H1 (cell line): ENCODE results near the gene COL19A1. TPM values are rescaled to one million over a fixed set of nuclear protein-coding genes. Genes with fewer than 3 reads are reported as not detected.

Experiments used
- CTCF ChIA-PET: fragments of 300-600 bp; sonication (Branson Sonifier 250); formaldehyde crosslinking; loops from one replicate; lab custom pipeline; 2021; ENCODE audit not compliant: partially characterized antibody; lab: Charles Lee
- POLR2A ChIA-PET: fragments of 300-600 bp; sonication (Branson Sonifier 250); formaldehyde crosslinking; loops from one replicate; lab custom pipeline; 2021; ENCODE audit warnings: inconsistent platforms; ENCODE audit not compliant: partially characterized antibody; lab: Charles Lee
- DNase-seq, 2 experiments: peaks; one replicate each; pipeline versions ENCODE4 v3.0.0 to v3.0.0-alpha.2; 2010 to 2022; ENCODE audit warnings: low spot score in 2 of 2, low read depth in 1 of 2, mixed read lengths in 1 of 2
- FAIRE-seq: peaks from 2 replicates; lab custom pipeline; 2011; peaks lifted over from hg19 to GRCh38; lab: Jason Lieb, UNC
- H2AFZ ChIP-seq: 2 replicates; pipeline ENCODE4 v1.8.1; 2012; ENCODE audit warnings: low read length, inconsistent platforms
- H2AK5ac ChIP-seq: 2 replicates; pipeline ENCODE4 v1.6.1; 2013; ENCODE audit warnings: low read depth, low read length
- H2BK120ac ChIP-seq: replicated peaks from 2 replicates; pipeline ENCODE3; 2013; ENCODE audit warnings: low read depth, low read length, inconsistent platforms
- H2BK12ac ChIP-seq: 2 replicates; pipeline ENCODE4 v1.6.1; 2013; ENCODE audit warnings: low read depth, low read length
- H2BK15ac ChIP-seq: 2 replicates; pipeline ENCODE4 v1.6.1; 2013; ENCODE audit warnings: low read length
- H2BK20ac ChIP-seq: 2 replicates; pipeline ENCODE4 v1.6.1; 2013; ENCODE audit warnings: low read length
- H2BK5ac ChIP-seq: 2 replicates; pipeline ENCODE4 v1.6.1; 2013; ENCODE audit warnings: low read depth, low read length
- H3K14ac ChIP-seq: 2 replicates; pipeline ENCODE4 v1.6.1; 2013; ENCODE audit warnings: inconsistent platforms; ENCODE audit not compliant: insufficient read length
- H3K18ac ChIP-seq: 2 replicates; pipeline ENCODE4 v1.6.1; 2013; ENCODE audit warnings: low read length; ENCODE audit errors: extremely low read depth
- H3K23ac ChIP-seq: 2 replicates; pipeline ENCODE4 v1.6.1; 2013; ENCODE audit warnings: inconsistent platforms; ENCODE audit not compliant: insufficient read length
- H3K23me2 ChIP-seq: 2 replicates; pipeline ENCODE4 v1.6.1; 2013; ENCODE audit warnings: low read depth, low read length
- H3K27ac ChIP-seq: 2 replicates; pipeline ENCODE4 v1.6.1; 2011; ENCODE audit warnings: low read depth, low read length, inconsistent platforms
- H3K27me3 ChIP-seq, 4 experiments: replicated peaks in 1 of 4; 1 replicate in 1 of 4; 2 replicates in 3 of 4; pipeline versions ENCODE4 v1.6.1 to v1.8.1; 2011 to 2013; ENCODE audit warnings: low read length in 3 of 4, mild to moderate bottlenecking in 3 of 4, inconsistent platforms in 2 of 4, mixed read lengths in 2 of 4, moderate library complexity in 1 of 4; ENCODE audit not compliant: control insufficient read depth in 3 of 4, insufficient read depth in 3 of 4; ENCODE audit errors: extremely low read depth in 1 of 4
- H3K36me3 ChIP-seq, 4 experiments: 2 replicates each; pipeline versions ENCODE4 v1.6.1 to v1.8.1; 2011 to 2013; ENCODE audit warnings: mild to moderate bottlenecking in 4 of 4, low read length in 3 of 4, moderate library complexity in 2 of 4, control low read depth in 1 of 4, inconsistent platforms in 1 of 4; ENCODE audit not compliant: insufficient read depth in 4 of 4, control insufficient read depth in 2 of 4
- H3K4ac ChIP-seq: replicated peaks from 2 replicates; pipeline ENCODE3; 2013; ENCODE audit warnings: low read length, low read depth, mixed read lengths, inconsistent platforms; ENCODE audit not compliant: insufficient read length
- H3K4me1 ChIP-seq, 4 experiments: replicated peaks in 1 of 4; 1 replicate in 1 of 4; 2 replicates in 3 of 4; pipeline versions ENCODE4 v1.6.1 to v1.8.1; 2011 to 2013; ENCODE audit warnings: low read length in 3 of 4, inconsistent platforms in 2 of 4, mixed read lengths in 1 of 4; ENCODE audit not compliant: insufficient read depth in 4 of 4, control insufficient read depth in 3 of 4
- H3K4me2 ChIP-seq, 2 experiments: 2 replicates each; pipeline versions ENCODE4 v1.6.1 to v1.8.1; 2011 to 2013; ENCODE audit warnings: low read depth in 2 of 2, low read length in 2 of 2, control low read depth in 1 of 2, inconsistent platforms in 1 of 2, mild to moderate bottlenecking in 1 of 2; ENCODE audit not compliant: insufficient read depth in 1 of 2
- H3K4me3 ChIP-seq, 4 experiments: fragments of 200-600, 300-600 bp in 1 of 4; sonication (generic), shearing (Covaris generic), sonication (Bioruptor Twin) in 1 of 4; 2 replicates each; pipeline versions ENCODE4 v1.5.1 to v1.8.1; 2011 to 2016; ENCODE audit warnings: low read length in 4 of 4, low read depth in 3 of 4, control low read depth in 2 of 4, inconsistent platforms in 2 of 4, mild to moderate bottlenecking in 2 of 4, mixed read lengths in 1 of 4, moderate library complexity in 1 of 4; ENCODE audit not compliant: insufficient read depth in 2 of 4; ENCODE audit errors: extremely low read depth in 1 of 4
- H3K56ac ChIP-seq: replicated peaks from 2 replicates; pipeline ENCODE3; 2013; ENCODE audit warnings: low read depth, mild to moderate bottlenecking, mixed read lengths, low read length, inconsistent platforms; ENCODE audit not compliant: insufficient read length
- H3K79me1 ChIP-seq: 2 replicates; pipeline ENCODE4 v1.6.1; 2013; ENCODE audit warnings: low read depth, low read length, control low read depth
- H3K79me2 ChIP-seq, 2 experiments: 2 replicates each; pipeline versions ENCODE4 v1.6.1 to v1.8.1; 2012 to 2013; ENCODE audit warnings: low read length in 2 of 2, mild to moderate bottlenecking in 2 of 2, inconsistent platforms in 1 of 2; ENCODE audit not compliant: insufficient read depth in 2 of 2, control insufficient read depth in 1 of 2
- H3K9ac ChIP-seq, 4 experiments: replicated peaks in 1 of 4; 1 replicate in 1 of 4; 2 replicates in 3 of 4; pipeline versions ENCODE4 v1.6.1 to v1.8.1; 2011 to 2013; ENCODE audit warnings: low read depth in 3 of 4, low read length in 3 of 4, control low read depth in 2 of 4, mild to moderate bottlenecking in 2 of 4, moderate library complexity in 2 of 4, inconsistent platforms in 1 of 4; ENCODE audit errors: extremely low read depth in 1 of 4
- H3K9me3 ChIP-seq, 2 experiments: 2 replicates each; pipeline versions ENCODE4 v1.6.1 to v1.8.1; 2012 to 2013; ENCODE audit warnings: mild to moderate bottlenecking in 2 of 2, moderate library complexity in 2 of 2, control low read depth in 1 of 2, inconsistent platforms in 1 of 2, low read depth in 1 of 2, low read length in 1 of 2, mixed read lengths in 1 of 2; ENCODE audit not compliant: insufficient read depth in 2 of 2
- H4K20me1 ChIP-seq, 2 experiments: replicated peaks in 1 of 2; 2 replicates each; pipeline versions ENCODE3 to v1.8.1; 2011 to 2013; ENCODE audit warnings: inconsistent platforms in 2 of 2, low read length in 2 of 2, mild to moderate bottlenecking in 1 of 2; ENCODE audit not compliant: insufficient read depth in 2 of 2, control insufficient read depth in 1 of 2
- H4K5ac ChIP-seq: 2 replicates; pipeline ENCODE4 v1.6.1; 2013; ENCODE audit warnings: low read length, low read depth, mixed read lengths, inconsistent platforms; ENCODE audit not compliant: insufficient read length
- H4K8ac ChIP-seq: 2 replicates; pipeline ENCODE4 v1.8.0; 2013; ENCODE audit warnings: mild to moderate bottlenecking, moderate library complexity, low read length, inconsistent platforms; ENCODE audit not compliant: insufficient read depth; ENCODE audit errors: extremely low read depth
- H4K91ac ChIP-seq: replicated peaks from 2 replicates; pipeline ENCODE3; 2013; ENCODE audit warnings: low read length, mixed read lengths, inconsistent platforms; ENCODE audit not compliant: insufficient read length
- BACH1 ChIP-seq: IDR thresholded peaks from 2 replicates; pipeline ENCODE4 v1.6.1; 2012; ENCODE audit warnings: low read length, improper control_type of control experiment
- WGBS, 2 experiments: shearing (Covaris generic) in 1 of 2; methylation state at CpG; one replicate each; pipeline versions ENCODE4 v1.1.6 to v1.1.7; 2013 to 2015; ENCODE audit warnings: low lambda C conversion rate in 2 of 2, mixed read lengths in 2 of 2, inconsistent platforms in 1 of 2, low coverage in 1 of 2, missing lambda C conversion rate in 1 of 2; ENCODE audit not compliant: insufficient replicate concordance in 2 of 2, insufficient coverage in 1 of 2, insufficient read length in 1 of 2; ENCODE audit errors: extremely low coverage in 1 of 2, missing lambda C conversion rate in 1 of 2; 5-methylcytosine and 5-hydroxymethylcytosine counted together
- polyA plus RNA-seq, 7 experiments: library from polyadenylated mRNA; depleted of rRNA in 3 of 7; stranded (reverse) in 5 of 7; unstranded in 2 of 7; fragments of >200 nt in 5 of 7; fragments of 200-250 nt in 2 of 7; gene quantifications; 1 replicate in 5 of 7; 2 replicates in 1 of 7; 4 replicates in 1 of 7; pipeline versions ENCODE4 v1.2.1 to v1.2.3, GENCODE V29; 2011 to 2013; ENCODE audit warnings: missing spikeins in 2 of 7, mixed read lengths in 2 of 7
- total RNA-seq: library from RNA; stranded (reverse); fragmentation: NEBNext Ultra II Directional; extraction: Animal tissue kit (Norgen Biotek cat#: 25700); gene quantifications from 2 replicates; pipeline ENCODE4 v1.2.1, GENCODE V29; 2021

COL19A1 gene
- total and polyA plus RNA-seq, 2 of the 8 experiments (the other 6 are each of a cell fraction or from before 2014, with no cell fraction given), result not detected

DNA sequence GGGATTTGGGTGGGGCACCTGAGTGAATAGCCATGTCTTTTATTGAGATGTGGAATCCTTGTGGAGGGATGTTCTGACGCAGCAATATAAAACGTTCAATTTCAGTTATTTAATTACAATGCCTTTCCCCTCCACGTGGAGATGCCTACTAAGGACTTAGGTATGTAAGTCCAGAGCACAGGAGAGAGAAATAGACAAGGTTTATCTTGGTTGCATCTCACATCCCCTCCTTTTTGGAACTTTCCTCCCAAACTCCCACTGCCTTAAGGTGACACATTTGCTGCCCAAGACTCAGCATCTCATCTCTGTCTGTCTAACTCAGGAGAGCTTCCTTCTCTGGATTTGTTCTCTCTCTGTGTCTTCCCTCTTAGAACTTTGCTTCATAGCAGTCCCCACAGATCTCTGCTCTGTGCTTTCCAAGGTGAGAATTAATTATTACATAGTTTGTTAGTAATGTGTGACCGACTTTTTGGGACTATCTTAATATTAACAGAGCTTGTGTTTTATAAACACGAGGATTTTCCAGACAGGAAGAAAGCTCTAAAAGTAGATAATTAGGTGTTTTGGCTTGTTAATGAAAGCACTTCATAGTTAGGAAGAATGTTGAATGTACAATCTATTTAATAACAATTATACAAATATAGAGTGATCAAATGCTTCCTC, 52.6 kb downstream of the COL19A1 start:
- Histone ChIP-seq H2BK15ac (no peak overlapping the region), H3K56ac (no peak overlapping the region), H2AFZ (peak overlapping the region; percentile 58; the same call in 1 of the 2 replicates), H4K20me1 (no peaks in the 10 kb centered on the region), H3K27ac (no peak overlapping the region), H2AK5ac (no peak overlapping the region), H3K23me2 (no peaks in the 10 kb centered on the region), H2BK12ac (no peak overlapping the region), H3K9ac (no peak overlapping the region), H3K36me3 (no peaks in the 10 kb centered on the region), H3K9me3 (no peaks in the 10 kb centered on the region), H3K4me2 (no peak overlapping the region), H3K79me2 (no peaks in the 10 kb centered on the region), H4K91ac (no peak overlapping the region), H4K5ac (no peak overlapping the region), H2BK20ac (no peak overlapping the region), H3K4me3 (no peak overlapping the region), H3K23ac (no peak overlapping the region), H3K79me1 (no peaks in the 10 kb centered on the region), H3K27me3 (no peaks in the 10 kb centered on the region), H3K4ac (no peak overlapping the region), H3K18ac (no peak overlapping the region), H4K8ac (no peak overlapping the region), H3K4me1 (no peaks in the 10 kb centered on the region), H3K14ac (no peak overlapping the region), H2BK120ac (no peak overlapping the region), H2BK5ac (no peak overlapping the region)
- FAIRE-seq, result no peak
- no peak for DNase-seq
- ChIA-PET POLR2A (no interaction called here), CTCF (no interaction called here)
- WGBS, 2 experiments, result 92% methylated on average over 5 of the region's 5 CpGs; no CpG with 5 or more reads in 1 of the 2 experiments
- TF ChIP-seq BACH1, result no peak
